Mammary epithelial cell (primary cell): ENCODE results near the gene RSPO1.

Experiments used
- EZH2 ChIP-seq: IDR thresholded peaks from 2 replicates; pipeline ENCODE4 v1.6.1; 2012; ENCODE audit warnings: low read length, inconsistent platforms, borderline replicate concordance
- TF ChIP-seq, protein P1 (sequence below), 2 donors: IDR thresholded peaks in 1 of 2; conservative IDR thresholded peaks in 1 of 2; 2 replicates each; pipeline ENCODE4 v1.5.1; 2011 to 2012; ENCODE audit warnings: inconsistent platforms in 2 of 2, low read length in 2 of 2, mild to moderate bottlenecking in 2 of 2, control low read depth in 1 of 2, low read depth in 1 of 2; ENCODE audit not compliant: insufficient read depth in 1 of 2; ENCODE audit errors: extremely low read depth in 1 of 2

- TF ChIP-seq, protein P1, sequence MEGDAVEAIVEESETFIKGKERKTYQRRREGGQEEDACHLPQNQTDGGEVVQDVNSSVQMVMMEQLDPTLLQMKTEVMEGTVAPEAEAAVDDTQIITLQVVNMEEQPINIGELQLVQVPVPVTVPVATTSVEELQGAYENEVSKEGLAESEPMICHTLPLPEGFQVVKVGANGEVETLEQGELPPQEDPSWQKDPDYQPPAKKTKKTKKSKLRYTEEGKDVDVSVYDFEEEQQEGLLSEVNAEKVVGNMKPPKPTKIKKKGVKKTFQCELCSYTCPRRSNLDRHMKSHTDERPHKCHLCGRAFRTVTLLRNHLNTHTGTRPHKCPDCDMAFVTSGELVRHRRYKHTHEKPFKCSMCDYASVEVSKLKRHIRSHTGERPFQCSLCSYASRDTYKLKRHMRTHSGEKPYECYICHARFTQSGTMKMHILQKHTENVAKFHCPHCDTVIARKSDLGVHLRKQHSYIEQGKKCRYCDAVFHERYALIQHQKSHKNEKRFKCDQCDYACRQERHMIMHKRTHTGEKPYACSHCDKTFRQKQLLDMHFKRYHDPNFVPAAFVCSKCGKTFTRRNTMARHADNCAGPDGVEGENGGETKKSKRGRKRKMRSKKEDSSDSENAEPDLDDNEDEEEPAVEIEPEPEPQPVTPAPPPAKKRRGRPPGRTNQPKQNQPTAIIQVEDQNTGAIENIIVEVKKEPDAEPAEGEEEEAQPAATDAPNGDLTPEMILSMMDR (conservative IDR thresholded peaks at IDR 0.05 in 1 of 2, IDR thresholded peaks at IDR 0.05 in 1 of 2; ENCODE audit: extremely low read depth in 1 of 2, insufficient read depth in 1 of 2, low read depth in 1 of 2, low read length in 2 of 2): no peak
- no peak for TF ChIP-seq EZH2
Observed at GRCh38 chr1:37653906-37654305, 19.2 kb upstream of the RSPO1 start.
